Measurements from ENCODE around the gene TMEM151B. TPM values are rescaled to one million over a fixed set of nuclear protein-coding genes. Genes with fewer than 3 reads are reported as not detected.

Gene TMEM151B
- not detected for total RNA-seq

- Histone ChIP-seq H3K27ac (ENCODE audit: low read depth, low read length) (no peak within 1 kb of the TSS), H3K9me3 (ENCODE audit: control insufficient read depth in 3 of 3, low read length in 3 of 3) (no peaks in the 10 kb centered on the region), H3K27me3 (ENCODE audit: control insufficient read depth in 3 of 3, insufficient read depth in 3 of 3, low read length in 3 of 3) (peaks cover 35 to 54% (median 50%) of the 10 kb centered on the region in 3 donors), H3K4me1 (ENCODE audit: control insufficient read depth in 3 of 3, insufficient read depth in 3 of 3, low read length in 3 of 3) (peaks cover under 1 to 3% (median 1%) of the 10 kb centered on the region in 3 donors), H3K4me3 (ENCODE audit: low read length in 3 of 3) (no peak within 1 kb of the TSS), H3K36me3 (ENCODE audit: control insufficient read depth in 3 of 3, insufficient read depth in 3 of 3, low read length in 3 of 3) (no peaks in the 10 kb centered on the region), H3K9ac (ENCODE audit: low read depth in 1 of 3, low read length in 3 of 3) (no peak within 1 kb of the TSS)
Measured at GRCh38 chr6:44269921-44270525, at the start of gene TMEM151B. Gene TMEM151B (plus strand): TSS chr6:44270450. CDS start chr6:44270743, 293 bp downstream.

- peak overlapping the region in 2 of 3 donors; percentile 38 to 80 for H3K9ac ChIP-seq (ENCODE audit: low read depth in 1 of 3, low read length in 3 of 3)
- H3K27me3 ChIP-seq (ENCODE audit: control insufficient read depth in 3 of 3, insufficient read depth in 3 of 3, low read length in 3 of 3): no peaks in the 10 kb centered on the region
- H3K9me3 ChIP-seq (ENCODE audit: control insufficient read depth in 3 of 3, low read length in 3 of 3): no peaks in the 10 kb centered on the region
- H3K4me3 ChIP-seq (ENCODE audit: low read length in 3 of 3): peak overlapping the region in 1 of 3 donors; percentile 3
- no peaks in the 10 kb centered on the region for H3K36me3 ChIP-seq (ENCODE audit: control insufficient read depth in 3 of 3, insufficient read depth in 3 of 3, low read length in 3 of 3)
- H3K4me1 ChIP-seq (ENCODE audit: control insufficient read depth in 3 of 3, insufficient read depth in 3 of 3, low read length in 3 of 3): peaks cover 71 to 75% (median 72%) of the 10 kb centered on the region in 3 donors
- peak overlapping the region; percentile 94 for H3K27ac ChIP-seq (ENCODE audit: low read depth, low read length)
Measured at GRCh38 chr6:44220913-44221290, 49.3 kb upstream of the TMEM151B start.

GRCh38 chr6:44221291-44221960, 48.8 kb upstream of the TMEM151B start:
- Histone ChIP-seq H3K36me3 (ENCODE audit: control insufficient read depth in 3 of 3, insufficient read depth in 3 of 3, low read length in 3 of 3) (no peaks in the 10 kb centered on the region), H3K4me1 (ENCODE audit: control insufficient read depth in 3 of 3, insufficient read depth in 3 of 3, low read length in 3 of 3) (peaks cover 72 to 76% (median 74%) of the 10 kb centered on the region in 3 donors), H3K9ac (ENCODE audit: low read depth in 1 of 3, low read length in 3 of 3) (peak overlapping the region; percentile 27 to 80 (median 63)), H3K27ac (ENCODE audit: low read depth, low read length) (peak overlapping the region; percentile 94), H3K9me3 (ENCODE audit: control insufficient read depth in 3 of 3, low read length in 3 of 3) (no peaks in the 10 kb centered on the region), H3K4me3 (ENCODE audit: low read length in 3 of 3) (peak overlapping the region; percentile 24 to 60 (median 32)), H3K27me3 (ENCODE audit: control insufficient read depth in 3 of 3, insufficient read depth in 3 of 3, low read length in 3 of 3) (no peaks in the 10 kb centered on the region)

DNA sequence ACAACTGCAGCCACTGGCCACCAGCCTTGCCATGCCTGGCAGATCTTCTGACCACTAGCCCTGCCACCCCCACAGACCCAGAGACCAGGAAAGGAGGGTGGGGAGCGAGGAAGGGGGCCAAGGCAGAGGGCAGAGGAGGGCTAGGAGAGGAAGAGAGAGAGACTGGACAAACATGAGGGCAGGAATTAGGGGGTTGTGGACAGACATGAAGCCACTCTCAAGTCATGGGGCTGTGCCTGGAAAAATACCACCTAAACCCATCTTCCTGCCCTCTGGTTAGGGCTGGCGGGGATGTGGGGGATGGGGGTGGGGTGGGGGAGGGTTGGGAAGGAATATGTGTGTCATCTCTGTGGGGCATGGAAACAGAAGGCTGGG, 48.3 kb upstream of the TMEM151B start:
- Histone ChIP-seq H3K9me3 (ENCODE audit: control insufficient read depth in 3 of 3, low read length in 3 of 3) (no peaks in the 10 kb centered on the region), H3K27me3 (ENCODE audit: control insufficient read depth in 3 of 3, insufficient read depth in 3 of 3, low read length in 3 of 3) (no peaks in the 10 kb centered on the region), H3K9ac (ENCODE audit: low read depth in 1 of 3, low read length in 3 of 3) (peak overlapping the region; percentile 27 to 80 (median 74)), H3K4me1 (ENCODE audit: control insufficient read depth in 3 of 3, insufficient read depth in 3 of 3, low read length in 3 of 3) (peaks cover 72 to 77% (median 74%) of the 10 kb centered on the region in 3 donors), H3K4me3 (ENCODE audit: low read length in 3 of 3) (peak overlapping the region in 2 of 3 donors; percentile 32 to 60), H3K27ac (ENCODE audit: low read depth, low read length) (peak overlapping the region; percentile 94), H3K36me3 (ENCODE audit: control insufficient read depth in 3 of 3, insufficient read depth in 3 of 3, low read length in 3 of 3) (no peaks in the 10 kb centered on the region)

GRCh38 chr6:44222486-44223318, 47.5 kb upstream of the TMEM151B start:
- peak overlapping the region; percentile 65 to 73 (median 66) for H3K4me3 ChIP-seq (ENCODE audit: low read length in 3 of 3)
- H3K9ac ChIP-seq (ENCODE audit: low read depth in 1 of 3, low read length in 3 of 3): peak overlapping the region in 2 of 3 donors; percentile 74 to 85
- peaks cover 72 to 75% (median 74%) of the 10 kb centered on the region in 3 donors for H3K4me1 ChIP-seq (ENCODE audit: control insufficient read depth in 3 of 3, insufficient read depth in 3 of 3, low read length in 3 of 3)
- H3K9me3 ChIP-seq (ENCODE audit: control insufficient read depth in 3 of 3, low read length in 3 of 3): no peaks in the 10 kb centered on the region
- peak overlapping the region; percentile 94 for H3K27ac ChIP-seq (ENCODE audit: low read depth, low read length)
- no peaks in the 10 kb centered on the region for H3K27me3 ChIP-seq (ENCODE audit: control insufficient read depth in 3 of 3, insufficient read depth in 3 of 3, low read length in 3 of 3)
- peaks cover 0 to 2% (median 0%) of the 10 kb centered on the region in 3 donors for H3K36me3 ChIP-seq (ENCODE audit: control insufficient read depth in 3 of 3, insufficient read depth in 3 of 3, low read length in 3 of 3)

DNA sequence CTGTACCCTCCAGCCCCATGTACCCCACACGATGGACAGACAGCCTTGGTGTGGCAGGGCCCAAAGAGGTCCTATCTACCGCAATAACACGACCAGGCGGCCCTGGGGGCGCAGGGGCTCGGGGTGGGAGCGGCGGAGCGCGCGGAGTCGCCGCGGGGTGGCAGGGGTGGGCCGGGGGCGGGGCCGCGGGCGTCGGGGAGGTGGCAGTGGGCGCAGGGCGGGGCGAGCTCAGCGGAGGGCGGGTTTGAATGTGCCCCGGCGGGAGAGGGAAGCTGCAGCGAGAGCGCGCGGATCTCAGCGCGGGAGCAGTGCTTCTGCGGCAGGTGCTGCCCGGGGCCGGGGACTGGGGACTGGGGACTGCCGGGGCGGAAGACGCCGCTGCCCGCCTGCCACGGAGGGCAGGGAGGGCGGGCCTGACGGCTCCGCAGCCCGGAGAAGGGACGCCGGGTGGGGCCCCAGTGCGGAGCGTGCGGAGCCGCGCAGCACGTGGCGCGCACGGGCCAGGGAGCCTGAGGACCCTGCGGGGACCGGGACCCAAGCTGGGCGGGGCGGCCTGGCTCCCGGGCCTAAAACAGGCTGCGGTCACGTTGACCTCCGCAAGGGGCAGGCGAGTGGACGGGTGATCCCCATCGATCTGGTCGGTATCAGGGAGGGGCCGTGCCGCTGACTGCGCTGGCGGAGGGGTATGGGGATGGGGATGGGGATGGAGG, 46.8 kb upstream of the TMEM151B start, which contains the start of gene SLC29A1:
TSS of gene SLC29A1 (plus strand) at position 277 of the 710 bp plus-strand sequence. CDS start 3,719 bp downstream, outside the sequence.
- peaks cover 0 to 2% (median 0%) of the 10 kb centered on the region in 3 donors for H3K36me3 ChIP-seq (ENCODE audit: control insufficient read depth in 3 of 3, insufficient read depth in 3 of 3, low read length in 3 of 3)
- H3K4me3 ChIP-seq (ENCODE audit: low read length in 3 of 3): peak within 1 kb of the TSS; percentile 66 to 76 (median 73)
- H3K27ac ChIP-seq (ENCODE audit: low read depth, low read length): peak within 1 kb of the TSS; percentile 94
- H3K4me1 ChIP-seq (ENCODE audit: control insufficient read depth in 3 of 3, insufficient read depth in 3 of 3, low read length in 3 of 3): peaks cover 72 to 75% (median 74%) of the 10 kb centered on the region in 3 donors
- H3K27me3 ChIP-seq (ENCODE audit: control insufficient read depth in 3 of 3, insufficient read depth in 3 of 3, low read length in 3 of 3): no peaks in the 10 kb centered on the region
- H3K9me3 ChIP-seq (ENCODE audit: control insufficient read depth in 3 of 3, low read length in 3 of 3): no peaks in the 10 kb centered on the region
- H3K9ac ChIP-seq (ENCODE audit: low read depth in 1 of 3, low read length in 3 of 3): peak within 1 kb of the TSS; percentile 65 to 99 (median 74)

- Histone ChIP-seq H3K27me3 (ENCODE audit: control insufficient read depth in 3 of 3, insufficient read depth in 3 of 3, low read length in 3 of 3) (no peaks in the 10 kb centered on the region), H3K4me3 (ENCODE audit: low read length in 3 of 3) (peak overlapping the region; percentile 62 to 76 (median 73)), H3K9ac (ENCODE audit: low read depth in 1 of 3, low read length in 3 of 3) (peak overlapping the region; percentile 51 to 99 (median 65)), H3K36me3 (ENCODE audit: control insufficient read depth in 3 of 3, insufficient read depth in 3 of 3, low read length in 3 of 3) (peaks cover 0 to 5% (median 3%) of the 10 kb centered on the region in 3 donors), H3K9me3 (ENCODE audit: control insufficient read depth in 3 of 3, low read length in 3 of 3) (no peaks in the 10 kb centered on the region), H3K27ac (ENCODE audit: low read depth, low read length) (peak overlapping the region; percentile 64), H3K4me1 (ENCODE audit: control insufficient read depth in 3 of 3, insufficient read depth in 3 of 3, low read length in 3 of 3) (peaks cover 77 to 78% (median 77%) of the 10 kb centered on the region in 3 donors)
Measured at GRCh38 chr6:44224029-44224964, 46.0 kb upstream of the TMEM151B start.

- Histone ChIP-seq H3K27me3 (ENCODE audit: control insufficient read depth in 3 of 3, insufficient read depth in 3 of 3, low read length in 3 of 3) (no peaks in the 10 kb centered on the region), H3K27ac (ENCODE audit: low read depth, low read length) (peak overlapping the region; percentile 94), H3K9me3 (ENCODE audit: control insufficient read depth in 3 of 3, low read length in 3 of 3) (no peaks in the 10 kb centered on the region), H3K4me3 (ENCODE audit: low read length in 3 of 3) (peak overlapping the region in 1 of 3 donors; percentile 76), H3K9ac (ENCODE audit: low read depth in 1 of 3, low read length in 3 of 3) (peak overlapping the region in 2 of 3 donors; percentile 8 to 99), H3K4me1 (ENCODE audit: control insufficient read depth in 3 of 3, insufficient read depth in 3 of 3, low read length in 3 of 3) (peaks cover 82 to 84% (median 82%) of the 10 kb centered on the region in 3 donors), H3K36me3 (ENCODE audit: control insufficient read depth in 3 of 3, insufficient read depth in 3 of 3, low read length in 3 of 3) (peaks cover under 1 to 10% (median 8%) of the 10 kb centered on the region in 3 donors)
Measured at GRCh38 chr6:44224965-44225305, 45.3 kb upstream of the TMEM151B start.

All from skeletal muscle tissue (tissue), 4 donors.